SH-SY5Y (cell line): ENCODE measurements around the gene PSME2.

Experiments used
- GATA2 ChIP-seq: IDR thresholded peaks from 2 replicates; pipeline ENCODE4 v1.6.1; 2011; ENCODE audit warnings: mild to moderate bottlenecking, low read depth, low read length
- GATA3 ChIP-seq: IDR thresholded peaks from 2 replicates; pipeline ENCODE4 v1.6.1; 2011; ENCODE audit warnings: low read depth, mild to moderate bottlenecking, low read length, moderate library complexity

Gene PSME2

DNA sequence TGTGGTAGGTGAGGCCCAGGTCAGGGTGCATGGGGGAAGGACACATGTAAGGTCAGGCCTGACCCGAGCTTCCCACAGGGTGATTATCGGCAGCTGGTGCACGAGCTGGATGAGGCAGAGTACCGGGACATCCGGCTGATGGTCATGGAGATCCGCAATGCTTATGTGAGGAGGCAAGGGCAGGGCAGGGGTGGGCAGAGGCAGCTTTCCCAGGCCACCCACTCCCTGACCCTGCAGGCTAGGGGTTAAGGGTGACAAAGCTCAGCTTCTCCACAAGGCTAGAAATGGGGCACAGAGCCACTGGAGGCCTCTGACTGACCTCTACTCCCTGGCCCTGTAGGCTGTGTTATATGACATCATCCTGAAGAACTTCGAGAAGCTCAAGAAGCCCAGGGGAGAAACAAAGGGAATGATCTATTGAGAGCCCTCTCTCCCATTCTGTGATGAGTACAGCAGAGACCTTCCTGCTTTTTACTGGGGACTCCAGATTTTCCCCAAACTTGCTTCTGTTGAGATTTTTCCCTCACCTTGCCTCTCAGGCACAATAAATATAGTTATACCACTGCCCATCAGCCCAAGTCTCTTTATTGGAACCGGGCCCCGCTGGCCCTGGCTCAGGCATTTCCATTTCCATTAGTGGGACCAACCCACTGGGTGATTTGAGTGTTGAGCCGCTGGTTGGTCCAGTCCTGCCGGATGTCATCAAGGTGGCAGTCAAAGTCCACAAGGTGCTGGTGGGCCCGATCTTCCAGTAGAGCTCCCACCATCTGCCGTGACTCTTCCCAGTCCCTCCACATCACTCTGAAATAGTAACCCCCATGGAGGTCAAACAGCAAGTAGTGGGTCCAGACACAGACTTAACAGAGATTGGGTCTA is 7.8 kb downstream of the PSME2 start:
- no peak for TF ChIP-seq GATA3
- no peak for TF ChIP-seq GATA2

DNA sequence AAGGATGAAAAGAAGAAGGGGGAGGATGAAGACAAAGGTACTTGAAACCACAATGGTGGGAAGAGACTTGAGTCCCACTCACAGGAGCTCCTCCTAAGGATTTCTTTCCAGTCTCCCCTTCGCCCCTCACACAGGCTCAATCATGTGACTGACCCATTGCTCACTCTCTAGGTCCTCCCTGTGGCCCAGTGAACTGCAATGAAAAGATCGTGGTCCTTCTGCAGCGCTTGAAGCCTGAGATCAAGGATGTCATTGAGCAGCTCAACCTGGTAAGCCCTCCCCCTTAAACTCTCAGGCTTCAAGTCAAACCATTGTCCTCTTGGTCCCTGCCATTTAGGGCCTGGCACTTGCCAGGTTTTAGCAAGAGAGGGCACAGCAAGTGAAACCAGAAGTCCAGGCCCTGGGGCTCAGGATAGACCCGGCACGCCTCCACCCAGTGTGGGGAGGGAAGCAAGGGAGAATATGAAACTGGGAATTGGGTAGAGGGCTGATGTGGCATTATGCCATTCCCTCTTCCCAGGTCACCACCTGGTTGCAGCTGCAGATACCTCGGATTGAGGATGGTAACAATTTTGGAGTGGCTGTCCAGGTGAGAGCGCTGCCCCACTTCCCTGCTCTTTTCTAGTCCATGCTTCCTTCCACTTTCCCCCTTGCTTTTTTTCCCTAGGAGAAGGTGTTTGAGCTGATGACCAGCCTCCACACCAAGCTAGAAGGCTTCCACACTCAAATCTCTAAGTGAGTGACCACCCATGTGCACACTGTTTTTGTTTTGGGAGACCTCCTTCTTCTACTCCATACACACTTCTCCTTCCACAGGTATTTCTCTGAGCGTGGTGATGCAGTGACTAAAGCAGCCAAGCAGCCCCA is 8.6 kb downstream of the PSME2 start:
- TF ChIP-seq GATA3 (no peak), GATA2 (no peak)

DNA sequence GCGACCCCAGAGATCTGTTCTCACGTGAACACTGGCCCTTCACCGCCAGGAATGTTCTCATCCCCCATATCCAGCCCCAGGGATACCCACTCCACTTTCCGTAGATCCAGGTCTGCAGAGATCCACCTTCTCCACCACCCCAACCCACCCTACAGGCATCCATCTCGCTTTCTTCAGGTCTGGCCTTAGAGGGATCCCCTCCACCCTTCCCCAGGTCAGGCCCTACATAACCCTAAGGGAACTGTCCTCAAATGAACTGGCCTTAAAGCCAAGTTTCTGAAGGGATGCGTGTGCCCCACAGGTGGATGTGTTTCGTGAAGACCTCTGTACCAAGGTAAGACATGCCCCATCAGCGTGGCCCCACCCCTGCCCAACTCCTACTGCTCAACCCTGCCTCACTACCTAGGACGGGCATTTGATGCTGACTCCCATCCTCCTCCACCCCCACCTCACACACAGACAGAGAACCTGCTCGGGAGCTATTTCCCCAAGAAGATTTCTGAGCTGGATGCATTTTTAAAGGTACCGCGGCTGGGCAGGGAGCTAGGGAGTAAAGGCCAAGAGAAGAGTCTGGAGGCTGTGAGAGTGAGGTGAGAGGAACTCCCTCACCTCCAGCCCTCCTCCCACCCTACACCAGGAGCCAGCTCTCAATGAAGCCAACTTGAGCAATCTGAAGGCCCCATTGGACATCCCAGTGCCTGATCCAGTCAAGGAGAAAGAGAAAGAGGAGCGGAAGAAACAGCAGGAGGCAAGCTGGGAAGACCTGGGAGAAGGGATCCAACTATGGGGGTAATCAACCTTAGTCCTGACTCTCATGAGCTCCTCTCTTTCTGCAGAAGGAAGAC is 9.5 kb downstream of the PSME2 start:
- TF ChIP-seq GATA2 (no peak), GATA3 (no peak)

DNA sequence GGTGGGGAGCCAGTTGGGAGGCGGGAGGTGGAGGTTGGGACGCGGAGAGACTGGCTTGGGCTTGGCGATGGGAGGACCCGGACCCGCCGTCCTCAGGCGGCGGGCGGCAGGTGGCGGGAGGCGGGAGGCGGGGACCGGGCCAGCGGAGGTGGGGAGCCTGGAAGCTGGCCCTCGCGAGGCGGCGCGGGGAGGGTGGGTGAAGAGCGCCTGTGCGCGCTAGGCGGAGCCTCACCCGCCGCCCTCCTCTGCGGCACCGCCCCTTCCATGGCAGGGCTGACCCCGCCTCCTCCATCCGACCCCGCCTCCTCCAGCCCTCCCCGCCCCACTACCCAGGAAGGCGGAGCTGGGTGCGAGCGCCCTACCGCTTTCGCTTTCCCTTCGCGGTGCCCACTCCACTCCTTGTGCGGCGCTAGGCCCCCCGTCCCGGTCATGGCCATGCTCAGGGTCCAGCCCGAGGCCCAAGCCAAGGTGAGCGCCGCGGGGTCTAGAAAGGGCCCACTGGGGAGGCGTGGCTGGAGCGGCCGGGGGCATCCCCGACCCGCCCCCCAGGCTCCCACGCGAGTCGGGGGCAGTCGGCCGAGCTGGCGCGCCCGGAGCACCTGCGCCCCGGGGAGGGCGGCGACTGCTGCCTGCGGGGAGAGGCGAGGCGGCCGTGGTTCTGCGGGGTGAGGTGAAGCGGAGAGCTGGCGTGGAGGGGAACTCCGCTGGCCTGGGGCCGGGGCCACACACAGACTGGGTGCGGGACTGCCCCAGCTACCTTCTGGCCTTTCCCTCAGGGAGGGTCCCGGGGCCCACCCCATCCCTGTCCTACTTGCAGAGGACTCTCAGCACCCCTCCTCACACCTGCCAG is 10.4 kb downstream of the PSME2 start, which contains the start of gene PSME1:
Gene PSME1, plus strand, starts transcription at position 361 of the 850 bp plus-strand sequence. Its CDS starts 69 bp downstream, at position 430.
- no peak for TF ChIP-seq GATA3
- TF ChIP-seq GATA2, result no peak

DNA sequence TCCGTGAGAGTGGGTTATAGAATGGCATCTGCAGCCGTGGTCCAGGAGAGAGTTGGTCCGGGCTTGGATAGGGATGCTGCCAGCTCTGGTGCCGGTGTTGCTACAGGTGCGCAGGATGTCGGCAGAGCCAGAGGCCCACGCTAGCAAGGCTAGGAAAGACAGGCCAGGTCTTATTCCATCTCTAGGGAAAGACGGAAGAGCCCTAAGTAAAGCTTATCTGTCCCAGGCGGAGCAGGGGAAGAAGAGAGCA is 10.9 kb downstream of the PSME2 start:
- no peak for TF ChIP-seq GATA2
- no peak for TF ChIP-seq GATA3

DNA sequence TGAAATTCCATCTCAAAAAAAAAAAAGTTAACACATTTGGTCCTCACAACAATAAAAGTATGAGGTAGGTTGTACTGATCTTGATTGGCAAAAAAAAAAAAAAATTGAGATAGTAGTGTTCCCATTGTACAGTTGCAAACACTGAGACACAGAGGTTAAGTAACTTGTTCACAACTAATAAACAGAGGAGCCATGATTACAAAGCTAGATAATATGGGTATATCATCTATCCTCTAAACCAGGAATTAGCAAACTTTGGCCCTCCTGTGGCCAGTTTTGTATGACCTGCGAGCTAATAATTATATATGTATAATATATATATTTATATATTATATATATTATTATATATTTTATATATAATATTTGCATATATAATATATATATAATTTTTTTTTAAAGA is 12.7 kb downstream of the PSME2 start:
- TF ChIP-seq GATA3, result no peak
- TF ChIP-seq GATA2, result no peak

DNA sequence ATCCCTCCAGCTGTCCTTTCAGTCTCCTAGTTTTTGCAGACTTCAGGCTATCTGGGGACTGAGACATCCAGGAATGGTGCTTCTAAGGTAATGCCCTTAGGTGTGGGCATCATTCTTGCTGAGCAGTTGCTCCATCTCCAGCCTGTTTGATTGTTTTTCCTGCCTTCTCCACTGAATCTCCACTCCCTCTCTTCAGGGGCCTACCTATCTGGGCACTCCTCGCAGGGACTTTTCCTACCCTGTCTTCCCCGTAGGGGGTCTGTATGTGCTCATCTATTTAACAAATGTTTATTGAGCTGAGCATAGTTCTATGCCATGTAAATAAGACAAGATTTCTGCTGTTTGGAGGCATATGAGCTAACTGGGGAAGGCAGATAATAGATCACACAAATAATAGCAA is 13.4 kb downstream of the PSME2 start:
- TF ChIP-seq GATA2, result no peak
- no peak for TF ChIP-seq GATA3

DNA sequence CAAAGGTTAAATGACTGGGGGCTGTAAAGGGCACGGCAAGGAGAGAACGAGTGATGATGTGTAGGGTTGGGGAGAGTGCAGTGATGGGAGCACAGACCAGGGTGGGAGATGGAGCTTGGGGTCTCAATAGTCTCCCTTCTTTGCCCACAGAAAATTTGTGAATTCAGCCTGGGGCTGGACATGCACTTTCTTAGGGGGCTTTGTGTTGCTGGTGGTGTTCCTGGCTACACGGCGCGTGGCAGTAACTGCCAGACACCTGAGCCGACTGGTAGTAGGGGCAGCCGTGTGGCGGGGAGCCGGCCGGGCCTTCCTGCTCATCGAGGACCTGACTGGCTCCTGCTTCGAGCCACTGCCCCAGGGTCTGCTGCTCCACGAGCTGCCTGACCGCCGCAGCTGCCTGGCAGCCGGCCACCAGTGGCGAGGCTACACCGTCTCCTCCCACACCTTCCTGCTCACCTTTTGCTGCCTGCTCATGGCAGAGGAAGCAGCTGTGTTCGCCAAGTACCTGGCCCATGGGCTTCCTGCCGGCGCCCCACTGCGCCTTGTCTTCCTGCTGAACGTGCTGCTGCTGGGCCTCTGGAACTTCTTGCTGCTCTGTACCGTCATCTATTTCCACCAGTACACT is 14.2 kb downstream of the PSME2 start:
- TF ChIP-seq GATA2 (no peak), GATA3 (no peak)

DNA sequence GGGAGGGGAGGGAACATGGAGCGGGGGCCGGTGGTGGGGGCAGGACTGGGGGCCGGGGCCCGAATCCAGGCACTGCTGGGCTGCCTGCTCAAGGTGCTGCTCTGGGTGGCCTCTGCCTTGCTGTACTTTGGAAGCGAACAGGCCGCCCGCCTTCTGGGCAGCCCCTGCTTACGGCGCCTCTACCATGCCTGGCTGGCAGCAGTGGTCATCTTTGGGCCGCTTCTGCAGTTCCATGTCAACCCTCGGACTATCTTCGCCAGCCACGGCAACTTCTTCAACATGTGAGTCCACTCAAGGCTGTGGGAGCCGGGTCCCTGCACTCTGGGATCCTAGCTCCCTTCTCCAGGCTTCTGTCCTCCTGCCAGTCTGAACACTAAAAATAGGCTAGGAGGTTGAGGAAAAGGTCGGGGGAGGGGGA is 14.9 kb downstream of the PSME2 start:
- TF ChIP-seq GATA3, result no peak
- TF ChIP-seq GATA2, result no peak

DNA sequence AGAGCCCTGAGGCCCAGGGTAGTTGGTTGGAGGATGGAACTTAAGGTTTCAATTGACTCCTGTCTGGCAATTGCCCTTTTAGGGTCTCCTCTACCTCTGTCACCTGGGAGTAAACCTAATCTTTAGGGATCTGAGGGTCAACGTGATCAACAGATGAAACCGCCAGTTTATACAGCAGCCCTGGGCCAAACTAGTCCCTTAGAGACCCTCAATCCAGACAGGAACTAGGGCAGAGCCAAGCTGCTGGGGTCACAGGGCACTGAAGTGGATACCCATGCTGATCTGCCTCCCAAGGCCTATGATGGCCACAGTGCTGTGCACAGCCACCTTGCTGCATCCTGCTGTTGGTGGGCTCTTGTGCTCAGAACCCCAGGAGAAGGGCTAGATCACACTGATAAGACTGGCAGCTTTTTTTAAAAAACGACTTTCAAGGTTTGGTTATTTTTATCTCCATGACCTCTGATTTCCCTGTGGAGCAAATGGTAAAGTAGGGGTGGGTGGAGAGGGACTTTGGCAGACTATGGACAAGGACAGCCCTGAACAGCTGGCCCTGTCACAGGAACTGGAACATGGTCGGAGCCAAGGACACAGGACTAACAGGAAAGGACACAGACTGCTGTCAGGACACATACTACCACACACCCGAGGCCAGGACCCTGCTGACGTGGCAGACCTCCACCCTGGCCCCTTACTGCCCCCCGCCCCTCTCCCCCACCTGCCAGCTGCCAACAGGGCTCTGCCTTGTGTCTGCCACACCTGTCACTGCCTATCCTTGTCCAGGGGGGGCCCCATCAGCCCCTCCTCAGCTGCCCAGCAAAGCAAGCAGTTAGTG is 15.5 kb downstream of the PSME2 start:
- TF ChIP-seq GATA3 (no peak), GATA2 (peak; percentile 60)

DNA sequence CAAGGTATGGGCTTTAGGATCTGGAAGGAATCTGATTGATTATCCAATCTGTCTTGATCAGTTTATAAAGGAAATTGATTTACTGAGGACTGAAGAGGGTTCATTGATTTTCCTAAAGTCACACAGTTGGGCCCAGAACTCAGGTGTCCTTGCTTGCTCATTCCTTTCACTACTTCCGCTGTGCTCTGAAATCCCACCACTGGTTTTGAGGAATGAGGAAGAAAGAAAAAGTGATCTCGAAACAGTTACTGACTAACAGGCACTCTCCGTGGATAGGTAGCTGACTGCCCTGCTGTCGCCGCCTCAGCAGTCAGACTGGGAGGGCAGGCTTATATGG is 16.1 kb downstream of the PSME2 start, which contains the start of gene FITM1:
Gene FITM1, plus strand, starts transcription at position 280 of the 337 bp plus-strand sequence. CDS start 905 bp downstream, outside the sequence.
- TF ChIP-seq GATA2 (no peak), GATA3 (no peak)
